AG08395 (cell line): Measurements from ENCODE around the gene C10orf90.

Experiments
- DNase-seq: peaks from one replicate; pipeline ENCODE4 v3.0.0; 2012; ENCODE audit warnings: mixed read lengths, low spot score

Gene C10orf90

GRCh38 chr10:126423732-126424491, 246.6 kb downstream of the C10orf90 start:
- DNase-seq: no peak

DNA sequence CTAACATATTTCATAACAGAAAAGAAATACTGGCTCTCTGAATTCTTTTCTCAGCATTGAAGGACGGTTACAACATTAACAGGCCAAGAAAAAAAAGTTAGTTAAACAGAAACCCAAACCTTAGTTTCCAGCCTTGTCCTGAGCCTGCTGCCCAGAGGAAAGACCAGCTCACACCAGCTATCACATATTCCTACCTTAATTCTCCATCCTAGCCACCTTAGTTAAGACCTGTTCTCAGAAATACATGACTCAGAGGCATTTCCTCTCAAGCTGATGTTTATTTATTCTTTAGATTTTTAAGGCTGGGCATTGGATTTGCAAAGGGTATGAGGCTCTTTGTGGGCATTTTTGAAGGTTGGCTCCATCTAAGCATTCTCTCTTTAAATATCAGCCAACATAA, 247.9 kb downstream of the C10orf90 start:
- DNase-seq: no peak

DNA sequence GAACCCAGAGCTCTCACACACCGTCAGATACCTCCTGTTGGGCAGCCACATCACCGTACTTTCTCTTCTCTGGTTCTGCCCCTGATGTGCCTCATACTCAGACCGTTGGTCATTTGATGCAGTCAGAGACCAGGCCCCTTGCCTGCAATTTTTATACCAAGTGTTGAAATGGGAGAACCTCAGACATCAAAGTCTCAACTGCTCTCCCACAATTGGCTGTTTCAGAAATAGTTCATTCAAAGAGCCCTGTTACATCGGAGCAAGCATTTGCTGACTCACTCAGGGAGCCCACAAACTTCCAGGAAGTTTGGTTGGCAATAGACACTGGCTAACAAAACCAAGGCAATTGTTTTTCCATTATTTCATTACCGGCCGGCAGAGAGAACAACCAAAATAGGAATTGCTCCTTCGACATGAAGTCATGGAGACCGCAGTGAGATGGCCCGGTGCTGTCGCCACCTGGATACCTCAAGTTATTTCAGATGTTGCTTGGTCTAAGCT, 248.7 kb downstream of the C10orf90 start:
- DNase-seq: peak; percentile 91

GRCh38 chr10:126420567-126421300, 249.8 kb downstream of the C10orf90 start:
- DNase-seq: no peak

DNA sequence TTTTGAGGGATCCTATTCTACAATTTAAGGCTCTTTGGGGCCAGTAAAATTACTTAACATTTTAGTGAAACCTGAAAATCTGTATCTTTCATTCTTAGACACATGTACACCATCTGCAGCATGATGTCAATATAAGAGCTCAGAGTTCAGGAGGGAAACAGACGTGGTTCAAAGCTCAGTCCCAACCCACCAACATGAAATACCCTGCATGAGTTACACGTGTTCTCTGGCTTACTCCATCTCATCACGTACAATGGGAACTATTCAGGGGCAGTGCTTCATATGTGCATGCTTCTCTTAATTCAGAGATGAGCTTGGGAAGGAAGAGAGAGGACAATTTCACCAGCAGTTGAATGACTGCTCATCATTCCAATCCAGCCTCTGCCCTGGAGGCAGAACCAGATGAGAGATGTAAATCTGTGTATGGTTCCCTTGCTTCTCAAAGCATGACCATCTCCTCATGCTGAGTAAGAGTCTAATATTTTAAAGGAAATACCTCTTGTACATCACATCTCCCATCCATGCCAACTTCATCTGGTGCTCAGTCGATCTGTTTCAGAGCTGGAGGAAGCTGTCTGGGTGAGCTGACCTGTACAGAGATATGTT, 253.2 kb downstream of the C10orf90 start:
- DNase-seq: no peak

- no peak for DNase-seq
Observed at GRCh38 chr10:126409821-126410220, 260.7 kb downstream of the C10orf90 start.

DNA sequence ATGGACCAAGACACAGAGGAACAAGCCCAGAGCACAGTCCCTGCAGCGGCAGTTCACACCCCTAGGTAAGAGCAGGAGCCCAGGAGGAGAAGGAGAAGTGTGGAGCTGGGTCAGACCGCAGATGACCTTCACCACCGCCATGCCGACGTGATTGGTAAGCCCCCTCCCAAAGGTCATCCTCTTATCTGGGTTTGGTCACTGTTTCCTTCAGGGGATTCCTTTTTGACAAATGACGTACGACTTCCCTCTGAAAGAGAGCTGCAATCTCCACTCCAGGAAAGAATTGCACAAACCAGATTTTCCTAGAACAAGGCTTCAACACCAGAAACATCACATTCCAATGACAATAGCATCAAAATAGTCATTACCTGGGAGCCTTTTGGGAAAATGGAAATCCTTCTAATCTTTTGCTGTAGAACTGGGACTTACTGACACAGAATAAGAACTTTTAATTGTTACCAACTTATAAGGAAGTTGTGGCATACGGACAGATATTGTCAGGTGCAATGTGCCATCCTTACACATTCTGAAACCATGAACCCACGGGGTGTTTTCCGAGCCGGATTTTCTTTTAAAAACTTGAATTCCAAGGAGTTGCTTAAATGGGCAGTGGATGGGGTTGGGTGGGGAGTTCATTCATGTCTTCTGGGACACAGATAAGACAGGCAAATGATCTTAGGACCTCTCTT, 261.4 kb downstream of the C10orf90 start:
- DNase-seq: no peak

GRCh38 chr10:126407831-126408230, 262.7 kb downstream of the C10orf90 start:
- DNase-seq: peak; percentile 34

GRCh38 chr10:126405239-126405775, 265.2 kb downstream of the C10orf90 start:
- DNase-seq: no peak

- DNase-seq: no peak
Observed at GRCh38 chr10:126402721-126403695, 267.5 kb downstream of the C10orf90 start.

DNA sequence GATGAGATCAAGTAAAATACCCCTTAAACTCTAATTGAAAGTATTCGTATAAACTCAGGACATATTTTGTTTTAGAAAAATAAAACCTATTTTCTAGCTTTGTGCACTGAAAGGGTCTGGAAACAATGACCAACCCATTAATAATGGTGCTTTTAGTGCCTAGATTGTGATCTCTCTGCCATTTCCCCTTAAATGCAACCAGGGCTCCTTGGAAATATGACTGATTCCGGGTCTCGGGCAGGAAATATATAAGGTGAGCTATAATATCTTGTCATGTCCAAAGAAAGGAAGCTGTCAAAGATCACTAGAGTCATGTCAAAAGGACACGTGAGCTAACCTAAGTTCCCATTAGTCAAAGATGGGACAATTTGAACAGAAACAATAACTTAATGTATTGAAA, 269.9 kb downstream of the C10orf90 start:
- DNase-seq: no peak

DNA sequence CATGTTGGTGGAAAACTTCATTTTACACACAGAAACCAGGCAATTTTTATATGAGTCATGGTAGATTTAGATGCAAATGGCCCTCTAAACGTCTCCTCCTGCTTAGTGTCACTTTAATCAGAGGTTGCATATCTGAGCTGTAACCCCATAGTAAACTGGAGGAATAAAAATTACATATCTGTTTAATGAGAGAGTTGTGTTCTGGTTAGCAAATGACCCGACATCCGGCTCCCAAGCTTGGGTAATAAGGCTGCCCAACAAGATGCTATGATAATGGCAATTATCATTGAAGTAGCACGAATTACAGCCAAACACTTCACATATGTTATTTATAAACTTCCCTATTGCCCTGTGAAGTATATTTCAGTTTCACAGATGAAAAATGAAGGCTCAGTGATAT, 271.6 kb downstream of the C10orf90 start:
- no peak for DNase-seq

DNA sequence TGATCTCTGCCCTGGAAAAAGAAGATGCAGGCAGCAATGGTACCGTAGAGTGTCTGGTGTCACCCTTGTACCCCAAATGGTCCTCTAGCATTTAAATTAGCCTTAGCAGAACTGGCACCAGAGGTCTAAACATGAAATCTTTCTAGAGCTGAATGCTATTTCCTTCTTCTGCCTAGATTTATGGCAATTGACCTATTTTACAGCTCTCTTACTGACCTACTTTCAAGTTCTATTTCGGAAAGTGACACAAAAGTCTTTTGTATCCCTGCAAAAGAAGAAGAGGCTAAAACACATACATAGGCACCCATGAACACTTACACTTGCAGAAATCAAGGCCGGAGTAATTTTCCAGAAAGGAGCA, 272.1 kb downstream of the C10orf90 start:
- DNase-seq: no peak

DNA sequence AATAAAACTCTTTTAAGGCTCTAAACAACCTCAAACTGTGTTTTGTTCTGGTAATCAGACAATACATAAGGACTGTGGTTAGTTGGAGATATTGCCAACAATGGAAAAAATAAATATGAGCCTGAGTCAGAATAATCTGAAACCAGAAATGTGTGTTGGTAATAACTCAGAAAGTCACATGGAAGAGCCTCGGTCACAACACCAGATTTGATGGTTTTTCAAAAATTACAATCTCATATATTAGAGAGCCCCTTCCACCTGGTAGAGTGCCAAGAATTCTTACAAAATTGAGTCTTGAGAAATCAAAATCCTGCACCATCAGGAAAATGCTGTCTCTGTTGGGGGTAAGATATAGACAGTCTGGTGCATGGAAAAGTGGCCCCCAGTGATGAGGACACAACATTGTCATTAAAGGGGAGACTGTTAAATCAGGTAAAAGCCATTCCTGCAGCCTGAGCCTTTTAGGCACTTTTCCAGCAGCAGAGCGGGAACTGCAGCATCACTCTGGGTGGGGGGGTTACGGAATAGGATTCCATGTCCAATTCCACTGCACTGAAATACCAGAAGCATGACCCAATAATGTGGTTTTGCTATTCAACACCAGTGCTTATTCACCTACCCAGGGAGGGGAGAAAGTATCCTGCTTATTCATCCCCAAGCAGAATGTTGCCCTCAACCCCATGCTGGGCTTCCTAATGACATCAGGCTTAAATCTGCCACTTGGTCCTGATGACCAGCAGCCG, 272.7 kb downstream of the C10orf90 start:
- peak; percentile 96 for DNase-seq

DNA sequence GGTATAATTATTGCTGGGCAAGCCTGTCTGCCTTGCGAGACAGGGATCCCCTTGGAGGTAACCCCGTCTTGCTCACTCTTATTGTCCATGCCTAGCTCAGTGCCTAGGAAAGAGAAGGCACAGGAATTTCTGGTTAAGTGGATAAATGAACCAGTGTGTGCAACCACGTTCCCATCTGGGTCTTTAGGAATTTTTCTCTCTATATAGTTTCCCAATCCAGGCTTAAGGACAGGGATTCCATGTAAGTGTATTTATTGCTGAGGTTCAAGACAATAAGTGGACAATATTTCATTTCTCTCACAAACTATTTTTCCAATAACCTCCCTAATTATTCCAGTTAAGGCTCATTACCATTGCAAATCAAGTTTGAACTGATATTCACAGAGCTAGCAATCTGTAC, 273.3 kb downstream of the C10orf90 start:
- DNase-seq: no peak

DNA sequence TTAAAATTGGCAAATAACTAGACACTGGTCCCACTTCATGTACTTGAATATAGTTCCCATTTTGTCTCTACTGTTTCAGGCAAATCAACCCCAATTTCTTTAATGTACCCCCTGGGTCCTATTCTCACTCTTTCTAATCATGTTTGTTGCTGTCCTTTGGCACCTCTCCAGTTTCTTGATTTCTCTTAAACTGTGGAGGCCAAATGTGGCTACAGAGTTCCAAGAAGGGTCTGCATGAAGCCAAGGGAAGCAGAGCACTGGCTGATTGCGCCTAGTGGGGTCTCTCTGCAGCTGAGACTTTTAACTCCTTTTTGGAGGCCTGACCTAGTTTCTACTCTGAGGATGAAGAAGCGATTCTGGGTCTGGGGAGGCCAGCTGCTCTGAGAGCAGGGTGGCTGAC, 275.5 kb downstream of the C10orf90 start:
- no peak for DNase-seq

GRCh38 chr10:126393076-126393475, 277.4 kb downstream of the C10orf90 start:
- no peak for DNase-seq

DNA sequence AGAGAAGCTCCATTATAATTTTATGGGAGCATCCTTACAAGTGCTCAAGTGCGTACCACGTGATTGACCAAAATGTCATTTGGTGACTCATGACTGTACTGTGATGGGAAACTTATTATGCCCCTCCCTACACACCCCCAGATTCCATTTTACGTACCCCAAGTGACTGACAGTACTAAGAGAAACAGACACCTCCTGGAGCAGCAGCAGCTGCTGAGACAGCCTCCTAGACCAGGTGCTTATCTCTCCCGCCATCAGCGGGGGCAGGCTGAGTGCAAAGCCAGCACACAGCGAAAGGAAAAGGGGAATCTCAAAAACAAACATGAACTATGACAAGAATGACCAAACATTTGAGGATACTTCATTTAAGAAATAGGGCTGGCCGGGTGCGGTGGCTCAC, 278.0 kb downstream of the C10orf90 start:
- DNase-seq: no peak

DNA sequence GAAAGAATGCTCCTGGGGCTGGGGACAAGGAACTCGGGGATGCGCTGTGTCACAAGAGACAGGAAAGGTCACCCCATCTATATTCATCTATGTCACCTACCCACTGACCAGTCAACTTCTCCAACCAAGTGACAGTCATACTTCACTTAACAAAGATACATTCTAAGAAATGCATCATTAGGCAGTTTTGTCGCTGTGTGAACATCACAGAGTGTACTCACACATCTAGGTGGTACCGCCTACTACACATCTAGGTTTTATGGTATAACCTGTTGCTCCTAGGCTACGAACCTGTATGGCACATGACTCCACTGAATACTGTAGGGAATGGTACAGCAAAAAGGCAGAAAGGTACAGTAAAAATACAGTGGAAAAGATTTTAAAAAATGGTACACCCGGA, 278.4 kb downstream of the C10orf90 start:
- no peak for DNase-seq

- DNase-seq: peak; percentile 30
Observed at GRCh38 chr10:126391192-126391885, 279.2 kb downstream of the C10orf90 start.
